H1 (cell line): Measurements from ENCODE around the gene UVSSA. TPM values are rescaled to one million over a fixed set of nuclear protein-coding genes. Genes with fewer than 3 reads are reported as not detected.

Experiments
- CTCF ChIA-PET: fragments of 300-600 bp; sonication (Branson Sonifier 250); formaldehyde crosslinking; loops from one replicate; lab custom pipeline; 2021; ENCODE audit not compliant: partially characterized antibody; lab: Charles Lee
- POLR2A ChIA-PET: fragments of 300-600 bp; sonication (Branson Sonifier 250); formaldehyde crosslinking; loops from one replicate; lab custom pipeline; 2021; ENCODE audit warnings: inconsistent platforms; ENCODE audit not compliant: partially characterized antibody; lab: Charles Lee
- DNase-seq, 2 experiments: peaks; one replicate each; pipeline versions ENCODE4 v3.0.0 to v3.0.0-alpha.2; 2010 to 2022; ENCODE audit warnings: low spot score in 2 of 2, low read depth in 1 of 2, mixed read lengths in 1 of 2
- FAIRE-seq: peaks from 2 replicates; lab custom pipeline; 2011; peaks lifted over from hg19 to GRCh38; lab: Jason Lieb, UNC
- H2AFZ ChIP-seq: 2 replicates; pipeline ENCODE4 v1.8.1; 2012; ENCODE audit warnings: low read length, inconsistent platforms
- H2AK5ac ChIP-seq: 2 replicates; pipeline ENCODE4 v1.6.1; 2013; ENCODE audit warnings: low read depth, low read length
- H2BK120ac ChIP-seq: replicated peaks from 2 replicates; pipeline ENCODE3; 2013; ENCODE audit warnings: low read depth, low read length, inconsistent platforms
- H2BK12ac ChIP-seq: 2 replicates; pipeline ENCODE4 v1.6.1; 2013; ENCODE audit warnings: low read depth, low read length
- H2BK15ac ChIP-seq: 2 replicates; pipeline ENCODE4 v1.6.1; 2013; ENCODE audit warnings: low read length
- H2BK20ac ChIP-seq: 2 replicates; pipeline ENCODE4 v1.6.1; 2013; ENCODE audit warnings: low read length
- H2BK5ac ChIP-seq: 2 replicates; pipeline ENCODE4 v1.6.1; 2013; ENCODE audit warnings: low read depth, low read length
- H3K14ac ChIP-seq: 2 replicates; pipeline ENCODE4 v1.6.1; 2013; ENCODE audit warnings: inconsistent platforms; ENCODE audit not compliant: insufficient read length
- H3K18ac ChIP-seq: 2 replicates; pipeline ENCODE4 v1.6.1; 2013; ENCODE audit warnings: low read length; ENCODE audit errors: extremely low read depth
- H3K23ac ChIP-seq: 2 replicates; pipeline ENCODE4 v1.6.1; 2013; ENCODE audit warnings: inconsistent platforms; ENCODE audit not compliant: insufficient read length
- H3K23me2 ChIP-seq: 2 replicates; pipeline ENCODE4 v1.6.1; 2013; ENCODE audit warnings: low read depth, low read length
- H3K27ac ChIP-seq: 2 replicates; pipeline ENCODE4 v1.6.1; 2011; ENCODE audit warnings: low read depth, low read length, inconsistent platforms
- H3K27me3 ChIP-seq, 4 experiments: replicated peaks in 1 of 4; 1 replicate in 1 of 4; 2 replicates in 3 of 4; pipeline versions ENCODE4 v1.6.1 to v1.8.1; 2011 to 2013; ENCODE audit warnings: low read length in 3 of 4, mild to moderate bottlenecking in 3 of 4, inconsistent platforms in 2 of 4, mixed read lengths in 2 of 4, moderate library complexity in 1 of 4; ENCODE audit not compliant: control insufficient read depth in 3 of 4, insufficient read depth in 3 of 4; ENCODE audit errors: extremely low read depth in 1 of 4
- H3K36me3 ChIP-seq, 4 experiments: 2 replicates each; pipeline versions ENCODE4 v1.6.1 to v1.8.1; 2011 to 2013; ENCODE audit warnings: mild to moderate bottlenecking in 4 of 4, low read length in 3 of 4, moderate library complexity in 2 of 4, control low read depth in 1 of 4, inconsistent platforms in 1 of 4; ENCODE audit not compliant: insufficient read depth in 4 of 4, control insufficient read depth in 2 of 4
- H3K4ac ChIP-seq: replicated peaks from 2 replicates; pipeline ENCODE3; 2013; ENCODE audit warnings: low read length, low read depth, mixed read lengths, inconsistent platforms; ENCODE audit not compliant: insufficient read length
- H3K4me1 ChIP-seq, 4 experiments: replicated peaks in 1 of 4; 1 replicate in 1 of 4; 2 replicates in 3 of 4; pipeline versions ENCODE4 v1.6.1 to v1.8.1; 2011 to 2013; ENCODE audit warnings: low read length in 3 of 4, inconsistent platforms in 2 of 4, mixed read lengths in 1 of 4; ENCODE audit not compliant: insufficient read depth in 4 of 4, control insufficient read depth in 3 of 4
- H3K4me2 ChIP-seq, 2 experiments: 2 replicates each; pipeline versions ENCODE4 v1.6.1 to v1.8.1; 2011 to 2013; ENCODE audit warnings: low read depth in 2 of 2, low read length in 2 of 2, control low read depth in 1 of 2, inconsistent platforms in 1 of 2, mild to moderate bottlenecking in 1 of 2; ENCODE audit not compliant: insufficient read depth in 1 of 2
- H3K4me3 ChIP-seq, 4 experiments: fragments of 200-600, 300-600 bp in 1 of 4; sonication (generic), shearing (Covaris generic), sonication (Bioruptor Twin) in 1 of 4; 2 replicates each; pipeline versions ENCODE4 v1.5.1 to v1.8.1; 2011 to 2016; ENCODE audit warnings: low read length in 4 of 4, low read depth in 3 of 4, control low read depth in 2 of 4, inconsistent platforms in 2 of 4, mild to moderate bottlenecking in 2 of 4, mixed read lengths in 1 of 4, moderate library complexity in 1 of 4; ENCODE audit not compliant: insufficient read depth in 2 of 4; ENCODE audit errors: extremely low read depth in 1 of 4
- H3K56ac ChIP-seq: replicated peaks from 2 replicates; pipeline ENCODE3; 2013; ENCODE audit warnings: low read depth, mild to moderate bottlenecking, mixed read lengths, low read length, inconsistent platforms; ENCODE audit not compliant: insufficient read length
- H3K79me1 ChIP-seq: 2 replicates; pipeline ENCODE4 v1.6.1; 2013; ENCODE audit warnings: low read depth, low read length, control low read depth
- H3K79me2 ChIP-seq, 2 experiments: 2 replicates each; pipeline versions ENCODE4 v1.6.1 to v1.8.1; 2012 to 2013; ENCODE audit warnings: low read length in 2 of 2, mild to moderate bottlenecking in 2 of 2, inconsistent platforms in 1 of 2; ENCODE audit not compliant: insufficient read depth in 2 of 2, control insufficient read depth in 1 of 2
- H3K9ac ChIP-seq, 4 experiments: replicated peaks in 1 of 4; 1 replicate in 1 of 4; 2 replicates in 3 of 4; pipeline versions ENCODE4 v1.6.1 to v1.8.1; 2011 to 2013; ENCODE audit warnings: low read depth in 3 of 4, low read length in 3 of 4, control low read depth in 2 of 4, mild to moderate bottlenecking in 2 of 4, moderate library complexity in 2 of 4, inconsistent platforms in 1 of 4; ENCODE audit errors: extremely low read depth in 1 of 4
- H3K9me3 ChIP-seq, 2 experiments: 2 replicates each; pipeline versions ENCODE4 v1.6.1 to v1.8.1; 2012 to 2013; ENCODE audit warnings: mild to moderate bottlenecking in 2 of 2, moderate library complexity in 2 of 2, control low read depth in 1 of 2, inconsistent platforms in 1 of 2, low read depth in 1 of 2, low read length in 1 of 2, mixed read lengths in 1 of 2; ENCODE audit not compliant: insufficient read depth in 2 of 2
- H4K20me1 ChIP-seq, 2 experiments: replicated peaks in 1 of 2; 2 replicates each; pipeline versions ENCODE3 to v1.8.1; 2011 to 2013; ENCODE audit warnings: inconsistent platforms in 2 of 2, low read length in 2 of 2, mild to moderate bottlenecking in 1 of 2; ENCODE audit not compliant: insufficient read depth in 2 of 2, control insufficient read depth in 1 of 2
- H4K5ac ChIP-seq: 2 replicates; pipeline ENCODE4 v1.6.1; 2013; ENCODE audit warnings: low read length, low read depth, mixed read lengths, inconsistent platforms; ENCODE audit not compliant: insufficient read length
- H4K8ac ChIP-seq: 2 replicates; pipeline ENCODE4 v1.8.0; 2013; ENCODE audit warnings: mild to moderate bottlenecking, moderate library complexity, low read length, inconsistent platforms; ENCODE audit not compliant: insufficient read depth; ENCODE audit errors: extremely low read depth
- H4K91ac ChIP-seq: replicated peaks from 2 replicates; pipeline ENCODE3; 2013; ENCODE audit warnings: low read length, mixed read lengths, inconsistent platforms; ENCODE audit not compliant: insufficient read length
- ATF3 ChIP-seq: IDR thresholded peaks from 2 replicates; pipeline ENCODE4 v1.6.1; 2011; ENCODE audit warnings: low read depth, mild to moderate bottlenecking, low read length; ENCODE audit not compliant: insufficient read depth
- BRCA1 ChIP-seq: IDR thresholded peaks from 2 replicates; pipeline ENCODE4 v1.6.1; 2012; ENCODE audit warnings: low read depth, low read length, improper control_type of control experiment
- FOSL1 ChIP-seq: IDR thresholded peaks from 2 replicates; pipeline ENCODE4 v1.6.1; 2011; ENCODE audit warnings: mild to moderate bottlenecking, low read depth, low read length, moderate library complexity; ENCODE audit not compliant: insufficient read depth
- GABPA ChIP-seq: IDR thresholded peaks from 2 replicates; pipeline ENCODE4 v1.6.1; 2011; ENCODE audit warnings: mild to moderate bottlenecking, low read length, moderate library complexity, borderline replicate concordance; ENCODE audit not compliant: insufficient read depth
- MAFK ChIP-seq: IDR thresholded peaks from 2 replicates; pipeline ENCODE4 v1.6.1; 2012; ENCODE audit warnings: low read depth, mild to moderate bottlenecking, improper control_type of control experiment, low read length
- MAX ChIP-seq: IDR thresholded peaks from 2 replicates; pipeline ENCODE4 v1.6.1; 2012; ENCODE audit warnings: inconsistent platforms
- PHF8 ChIP-seq: fragments of 200-600 bp; sonication (generic); conservative IDR thresholded peaks from 2 replicates; pipeline ENCODE4 v1.7.1; 2012; ENCODE audit warnings: low read depth, mild to moderate bottlenecking, inconsistent platforms, low read length, moderate library complexity
- POLR2A ChIP-seq, 2 experiments: IDR thresholded peaks; 1 replicate in 1 of 2; 2 replicates in 1 of 2; pipeline ENCODE4 v1.6.1; 2011; ENCODE audit warnings: low read depth in 2 of 2, low read length in 2 of 2, mild to moderate bottlenecking in 2 of 2; ENCODE audit errors: control extremely low read depth in 1 of 2
- POLR2AphosphoS5 ChIP-seq: IDR thresholded peaks from 2 replicates; pipeline ENCODE4 v1.6.1; 2011; ENCODE audit warnings: low read depth, low read length
- SUZ12 ChIP-seq: fragments of 200-600 bp; sonication (generic); IDR thresholded peaks from 2 replicates; pipeline ENCODE4 v1.6.1; 2012; ENCODE audit warnings: mild to moderate bottlenecking, inconsistent platforms, low read length, moderate library complexity, mixed read lengths
- TBP ChIP-seq: IDR thresholded peaks from 2 replicates; pipeline ENCODE4 v1.6.1; 2011; ENCODE audit warnings: low read depth, low read length, improper control_type of control experiment
- USF2 ChIP-seq: IDR thresholded peaks from 2 replicates; pipeline ENCODE4 v1.6.1; 2011; ENCODE audit warnings: low read length, improper control_type of control experiment
- WGBS, 2 experiments: shearing (Covaris generic) in 1 of 2; methylation state at CpG; one replicate each; pipeline versions ENCODE4 v1.1.6 to v1.1.7; 2013 to 2015; ENCODE audit warnings: low lambda C conversion rate in 2 of 2, mixed read lengths in 2 of 2, inconsistent platforms in 1 of 2, low coverage in 1 of 2, missing lambda C conversion rate in 1 of 2; ENCODE audit not compliant: insufficient replicate concordance in 2 of 2, insufficient coverage in 1 of 2, insufficient read length in 1 of 2; ENCODE audit errors: extremely low coverage in 1 of 2, missing lambda C conversion rate in 1 of 2; 5-methylcytosine and 5-hydroxymethylcytosine counted together
- polyA plus RNA-seq, 7 experiments: library from polyadenylated mRNA; depleted of rRNA in 3 of 7; stranded (reverse) in 5 of 7; unstranded in 2 of 7; fragments of >200 nt in 5 of 7; fragments of 200-250 nt in 2 of 7; gene quantifications; 1 replicate in 5 of 7; 2 replicates in 1 of 7; 4 replicates in 1 of 7; pipeline versions ENCODE4 v1.2.1 to v1.2.3, GENCODE V29; 2011 to 2013; ENCODE audit warnings: missing spikeins in 2 of 7, mixed read lengths in 2 of 7
- total RNA-seq: library from RNA; stranded (reverse); fragmentation: NEBNext Ultra II Directional; extraction: Animal tissue kit (Norgen Biotek cat#: 25700); gene quantifications from 2 replicates; pipeline ENCODE4 v1.2.1, GENCODE V29; 2021

Gene UVSSA
- total and polyA plus RNA-seq, 2 of the 8 experiments (the other 6 are each of a cell fraction or from before 2014, with no cell fraction given): 14.5 to 19.4 TPM

- peaks cover 10% of the 10 kb centered on the region for H3K23me2 ChIP-seq
- no peak for TF ChIP-seq TBP
- TF ChIP-seq BRCA1: no peak
- no peak for TF ChIP-seq ATF3
- TF ChIP-seq GABPA: no peak
- no peak for TF ChIP-seq PHF8
- no peak for TF ChIP-seq POLR2AphosphoS5
- TF ChIP-seq POLR2A (IDR thresholded peaks at IDR 0.05; ENCODE audit: control extremely low read depth in 1 of 2, low read depth in 2 of 2, low read length in 2 of 2): no peak
- TF ChIP-seq MAX: no peak
- no peak for TF ChIP-seq SUZ12
- TF ChIP-seq MAFK: no peak
- no peak for TF ChIP-seq USF2
- no peak for TF ChIP-seq FOSL1
Observed at GRCh38 chr4:1348746-1349145, 1.7 kb downstream of the UVSSA start.

More at GRCh38 chr4:1348746-1349145, 1.7 kb downstream of the UVSSA start:
- peaks cover 0 to 6% (median 2%) of the 10 kb centered on the region in 4 experiments; a peak in 3 of 7 replicates for H3K4me1 ChIP-seq
- no peak overlapping the region for H3K9ac ChIP-seq
- no peaks in the 10 kb centered on the region for H3K27me3 ChIP-seq
- H3K18ac ChIP-seq: no peak overlapping the region
- no peak overlapping the region for H4K91ac ChIP-seq
- FAIRE-seq (no peak), DNase-seq (no peak)
- no peak overlapping the region for H2BK120ac ChIP-seq
- H4K5ac ChIP-seq: no peak overlapping the region
- no peak overlapping the region for H2AK5ac ChIP-seq
- no peak overlapping the region for H4K8ac ChIP-seq
- no peak overlapping the region for H2BK20ac ChIP-seq
- H3K27ac ChIP-seq: no peak overlapping the region
- H2BK12ac ChIP-seq: 0 out of 2 replicates have a peak overlapping the region, but pooled peaks have one; percentile 27
- peaks cover 0 to 14% (median 5%) of the 10 kb centered on the region in 4 experiments; a peak in 3 of 8 replicates for H3K36me3 ChIP-seq
- H3K79me1 ChIP-seq: peaks cover 2% of the 10 kb centered on the region; the same call in 1 of the 2 replicates
- H3K79me2 ChIP-seq: peaks cover 0 to 9% of the 10 kb centered on the region in 2 experiments; a peak in 2 of 4 replicates
- H3K4me2 ChIP-seq: peak overlapping the region in 1 of 2 experiments; percentile 80; a peak in 1 of 4 replicates
- H3K4me3 ChIP-seq: no peak overlapping the region
- no peak overlapping the region for H3K4ac ChIP-seq
- H2BK15ac ChIP-seq: no peak overlapping the region
- no peak overlapping the region for H2AFZ ChIP-seq
- CTCF ChIA-PET: interaction anchor here (1.1 to 1.8 kb wide), 7 partner anchors 19 to 281 kb away, joined by 3 to 6 read pairs (median 4); no protein-coding TSS in a partner anchor
- H3K56ac ChIP-seq: no peak overlapping the region
- WGBS, 2 experiments: 92% methylated on average over 25 of the region's 25 CpGs; no CpG with 5 or more reads in 1 of the 2 experiments
- H3K14ac ChIP-seq: no peak overlapping the region
- no peak overlapping the region for H3K23ac ChIP-seq
- H4K20me1 ChIP-seq: peaks cover 0 to 7% of the 10 kb centered on the region in 2 experiments
- no peaks in the 10 kb centered on the region for H3K9me3 ChIP-seq
- POLR2A ChIA-PET: interaction anchor here (1.4 to 5.7 kb wide), 3 partner anchors 7 to 99 kb away, joined by 3 to 49 read pairs (median 6); partner anchors contain the start of gene CTBP1
- H2BK5ac ChIP-seq: no peak overlapping the region
